ENCODE data around the gene SLC8B1. TPM values are rescaled to one million over a fixed set of nuclear protein-coding genes. Genes with fewer than 3 reads are reported as not detected.
A peak's percentile ranks its signal among the peaks of the same experiment; 100 is the strongest.

SLC8B1 gene
- total and polyA plus RNA-seq, 9 of the 15 experiments (the other 6 are each of a cell fraction or from before 2014, with no cell fraction given) = 0.86 to 34.1 (median 18.5) TPM

DNA sequence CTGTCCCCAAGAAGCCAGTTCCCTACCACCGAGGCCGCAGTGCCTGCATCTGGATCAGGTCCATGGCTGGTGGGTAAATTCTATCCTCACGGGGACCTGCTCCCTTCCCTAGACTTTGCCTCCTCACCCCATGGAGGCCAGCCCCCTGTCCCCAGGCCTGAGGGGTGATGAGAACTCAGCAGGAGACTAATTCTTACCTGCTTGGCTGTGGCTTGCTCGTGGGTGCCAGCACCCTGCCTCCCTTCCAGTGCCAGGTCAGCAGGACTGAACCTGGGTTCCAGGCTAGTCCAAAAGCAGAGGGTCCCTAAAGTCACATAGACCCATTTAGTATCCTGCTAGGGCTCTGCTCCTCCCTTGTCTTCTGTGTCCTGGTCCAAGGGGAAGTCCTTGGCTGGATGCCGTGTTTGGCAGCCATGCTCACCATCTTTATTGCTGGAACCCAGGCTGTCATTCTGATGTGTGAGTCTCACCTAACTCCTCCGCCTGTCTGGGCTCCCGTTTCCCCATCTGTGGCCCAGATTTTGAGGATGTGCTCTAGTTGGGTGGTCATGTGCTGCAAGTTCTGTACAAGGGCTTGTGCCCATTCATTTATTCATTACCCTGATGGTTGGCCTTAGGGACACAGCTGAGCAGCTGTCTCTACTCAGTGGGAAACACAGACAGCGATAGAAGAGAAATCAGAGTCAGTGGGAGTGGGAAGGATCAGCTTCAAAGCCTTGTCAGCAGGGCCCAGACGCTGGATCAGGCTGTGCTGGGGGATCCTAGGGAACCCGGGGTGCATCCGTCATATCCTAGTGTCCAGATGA lies 24.4 kb upstream of the SLC8B1 start:
- H3K27ac ChIP-seq (ENCODE audit: extremely low read depth, low read depth, low read length) = peak overlapping the region; percentile 84

More for the DNA sequence above, 24.4 kb upstream of the SLC8B1 start:
- no TSS peak for BruUV-seq (replicated peaks)
- ChIA-PET CTCF (ENCODE audit: low intra/inter-chr PET ratio) (interaction anchor here (1.1 kb wide), 1 partner anchor 47 kb away, joined by 6 read pairs; no protein-coding TSS in a partner anchor), POLR2A (interaction anchor here (0.6 kb wide), 1 partner anchor 683 kb away, joined by 3 read pairs; no protein-coding TSS in a partner anchor)
- FAIRE-seq = peak; percentile 37
- Histone ChIP-seq H2AFZ (ENCODE audit: low read depth, low read length) (peak overlapping the region; percentile 93), H3K9me3 (replicated peaks; ENCODE audit: control insufficient read depth, insufficient read depth, low read depth, low read length) (no peaks in the 10 kb centered on the region), H3K79me2 (ENCODE audit: control insufficient read depth, insufficient read depth, low read length) (peaks cover 27% of the 10 kb centered on the region), H3K4me3 (peak overlapping the region; percentile 96), H4K20me1 (replicated peaks; ENCODE audit: control insufficient read depth, insufficient read depth, low read length) (peaks cover 11% of the 10 kb centered on the region), H3K27me3 (ENCODE audit: control insufficient read depth in 2 of 2, insufficient read depth in 2 of 2, low read length in 2 of 2) (no peaks in the 10 kb centered on the region), H3K4me1 (replicated peaks in 1 of 2; ENCODE audit: control insufficient read depth in 2 of 2, insufficient read depth in 2 of 2, low read length in 2 of 2) (peaks cover 21 to 35% of the 10 kb centered on the region in 2 experiments), H3K9me1 (ENCODE audit: control insufficient read depth, insufficient read depth, low read length) (no peaks in the 10 kb centered on the region), H3K36me3 (ENCODE audit: control insufficient read depth, insufficient read depth, low read length) (peaks cover 22% of the 10 kb centered on the region; the same call in 1 of the 3 replicates), H3K4me2 (ENCODE audit: insufficient read depth, low read length) (peak overlapping the region; percentile 91), H3K9ac (ENCODE audit: insufficient read depth in 1 of 2, low read depth in 2 of 2, low read length in 2 of 2) (peak overlapping the region; percentile 75 to 96)
- no peak for DNase-seq (ENCODE audit: extremely low read depth in 1 of 4, low spot score in 3 of 4)
- in situ Hi-C loops (cut with MboI) = no loop called here
- intact Hi-C loops (cut with micrococcal nuclease) = loop anchor here (2.0 kb wide), 1 partner anchor 47 kb away; no protein-coding TSS in a partner anchor
- ATAC-seq = no peak
- TF ChIP-seq YY1 (IDR thresholded peaks at IDR 0.05; ENCODE audit: borderline replicate concordance in 1 of 3, control insufficient read depth in 1 of 3, extremely low read depth in 1 of 3, insufficient read depth in 3 of 3, insufficient read length in 1 of 3, insufficient replicate concordance in 2 of 3, low read depth in 1 of 3, low read length in 2 of 3) (peak in 1 of 3 experiments; percentile 45), FOXA3 (CRISPR knock-in tag; conservative IDR thresholded peaks at IDR 0.05 in 1 of 2, IDR thresholded peaks at IDR 0.05 in 1 of 2) (0 out of 4 replicates have a peak, but pooled peaks of 1 of the 2 experiments have one; percentile 4), BDP1 (IDR thresholded peaks at IDR 0.05; ENCODE audit: insufficient read depth, insufficient read length) (no peak), BMI1 (IDR thresholded peaks at IDR 0.05; ENCODE audit: low read length) (no peak)
- TF ChIP-seq, protein P1, sequence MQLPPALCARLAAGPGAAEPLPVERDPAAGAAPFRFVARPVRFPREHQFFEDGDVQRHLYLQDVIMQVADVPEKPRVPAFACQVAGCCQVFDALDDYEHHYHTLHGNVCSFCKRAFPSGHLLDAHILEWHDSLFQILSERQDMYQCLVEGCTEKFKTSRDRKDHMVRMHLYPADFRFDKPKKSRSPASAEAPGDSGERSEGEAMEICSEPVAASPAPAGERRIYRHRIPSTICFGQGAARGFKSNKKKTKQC (CRISPR knock-in tag; IDR thresholded peaks at IDR 0.05) = 0 out of 2 replicates have a peak, but pooled peaks have one; percentile 10
- TF ChIP-seq, protein P2, sequence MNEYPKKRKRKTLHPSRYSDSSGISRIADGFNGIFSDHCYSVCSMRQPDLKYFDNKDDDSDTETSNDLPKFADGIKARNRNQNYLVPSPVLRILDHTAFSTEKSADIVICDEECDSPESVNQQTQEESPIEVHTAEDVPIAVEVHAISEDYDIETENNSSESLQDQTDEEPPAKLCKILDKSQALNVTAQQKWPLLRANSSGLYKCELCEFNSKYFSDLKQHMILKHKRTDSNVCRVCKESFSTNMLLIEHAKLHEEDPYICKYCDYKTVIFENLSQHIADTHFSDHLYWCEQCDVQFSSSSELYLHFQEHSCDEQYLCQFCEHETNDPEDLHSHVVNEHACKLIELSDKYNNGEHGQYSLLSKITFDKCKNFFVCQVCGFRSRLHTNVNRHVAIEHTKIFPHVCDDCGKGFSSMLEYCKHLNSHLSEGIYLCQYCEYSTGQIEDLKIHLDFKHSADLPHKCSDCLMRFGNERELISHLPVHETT (CRISPR knock-in tag; conservative IDR thresholded peaks at IDR 0.05 in 1 of 2, IDR thresholded peaks at IDR 0.05 in 1 of 2) = no peak
- TF ChIP-seq, protein P3, sequence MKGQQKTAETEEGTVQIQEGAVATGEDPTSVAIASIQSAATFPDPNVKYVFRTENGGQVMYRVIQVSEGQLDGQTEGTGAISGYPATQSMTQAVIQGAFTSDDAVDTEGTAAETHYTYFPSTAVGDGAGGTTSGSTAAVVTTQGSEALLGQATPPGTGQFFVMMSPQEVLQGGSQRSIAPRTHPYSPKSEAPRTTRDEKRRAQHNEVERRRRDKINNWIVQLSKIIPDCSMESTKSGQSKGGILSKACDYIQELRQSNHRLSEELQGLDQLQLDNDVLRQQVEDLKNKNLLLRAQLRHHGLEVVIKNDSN (CRISPR knock-in tag; IDR thresholded peaks at IDR 0.05) = 0 out of 2 replicates have a peak, but pooled peaks have one; percentile 10
- 23% methylated on average over 11 of the region's 11 CpGs for WGBS (ENCODE audit: insufficient coverage, low coverage, missing lambda C conversion rate)

Measured in K562 (cell line).